A673 (cell line): ENCODE measurements around the gene PRKCB. TPM values are rescaled to one million over a fixed set of nuclear protein-coding genes. Genes with fewer than 3 reads are reported as not detected.

Source experiments
- BruUV-seq: library from RNA; stranded (reverse); fragments of 400-500 nt; replicated peaks from 2 replicates; lab custom pipeline; 2021; lab: Mats Ljungman, UMichigan
- CTCF ChIA-PET: fragments of 300-600 bp; sonication (Branson Sonifier 250); formaldehyde crosslinking; loops from one replicate; lab custom pipeline; 2022; ENCODE audit warnings: antibody characterized with exemption; lab: Charles Lee
- POLR2A ChIA-PET: fragments of 300-600 bp; sonication (Branson Sonifier 250); formaldehyde crosslinking; loops from one replicate; lab custom pipeline; 2022; ENCODE audit warnings: antibody characterized with exemption; ENCODE audit not compliant: low non-redundant PET; lab: Charles Lee
- DNase-seq: peaks from one replicate; pipeline ENCODE4 v3.0.0-alpha.2; 2015; ENCODE audit warnings: low spot score
- H3K27ac ChIP-seq: fragments of 200-600 bp; sonication (generic); 2 replicates; pipeline ENCODE4 v1.5.1; 2016; ENCODE audit warnings: mixed run types, low read depth, mild to moderate bottlenecking, mixed read lengths, antibody characterized with exemption, low read length; ENCODE audit not compliant: poor library complexity, severe bottlenecking
- H3K27me3 ChIP-seq: fragments of 200-600 bp; sonication (generic); replicated peaks from 2 replicates; pipeline ENCODE4 v1.6.1; 2017; ENCODE audit warnings: mixed run types, low read depth, mild to moderate bottlenecking, mixed read lengths, antibody characterized with exemption, low read length; ENCODE audit not compliant: insufficient read depth, poor library complexity
- H3K36me3 ChIP-seq: fragments of 200-600 bp; sonication (generic); 2 replicates; pipeline ENCODE4 v1.6.1; 2016; ENCODE audit warnings: mixed run types, mild to moderate bottlenecking, mixed read lengths, antibody characterized with exemption, low read length; ENCODE audit not compliant: insufficient read depth, poor library complexity, severe bottlenecking
- H3K4me1 ChIP-seq: fragments of 200-600 bp; sonication (generic); 2 replicates; pipeline ENCODE4 v1.6.1; 2017; ENCODE audit warnings: mixed run types, mild to moderate bottlenecking, mixed read lengths, antibody characterized with exemption, low read length; ENCODE audit not compliant: insufficient read depth, poor library complexity, severe bottlenecking
- H3K4me3 ChIP-seq: fragments of 200-600 bp; sonication (generic); 2 replicates; pipeline ENCODE4 v1.5.1; 2016; ENCODE audit warnings: low read depth, mixed run types, mild to moderate bottlenecking, mixed read lengths, low read length; ENCODE audit not compliant: poor library complexity, severe bottlenecking
- H3K9me3 ChIP-seq: fragments of 200-600 bp; sonication (generic); 2 replicates; pipeline ENCODE4 v1.6.1; 2016; ENCODE audit warnings: mixed run types, low read depth, mild to moderate bottlenecking, mixed read lengths, antibody characterized with exemption, low read length; ENCODE audit not compliant: poor library complexity, severe bottlenecking
- EZH2 ChIP-seq: fragments of 200-600 bp; sonication (generic); IDR thresholded peaks from 2 replicates; pipeline ENCODE4 v1.6.1; 2017; ENCODE audit warnings: borderline replicate concordance, low read depth, mild to moderate bottlenecking, mixed read lengths, antibody characterized with exemption, low read length; ENCODE audit not compliant: poor library complexity, severe bottlenecking
- intact Hi-C: fragments of 100-400 bp; cut with micrococcal nuclease; formaldehyde crosslinking; loops from one replicate; pipeline ENCODE4 v1.10.0; 2022; ENCODE audit not compliant: unreplicated experiment
- total RNA-seq: library from RNA; stranded (reverse); gene quantifications from 2 replicates; pipeline ENCODE4 v1.2.3, GENCODE V29; 2021
- TF ChIP-seq, protein P1 (sequence below): fragments of 300-800, 200-600 bp; sonication (generic); conservative IDR thresholded peaks from 2 replicates; pipeline ENCODE4 v1.5.1; 2017; ENCODE audit warnings: low read depth, mild to moderate bottlenecking, antibody characterized with exemption, low read length, moderate library complexity, mixed read lengths

Gene PRKCB
- total RNA-seq, 1 experiment from 2014 or later, result 171 TPM

DNA sequence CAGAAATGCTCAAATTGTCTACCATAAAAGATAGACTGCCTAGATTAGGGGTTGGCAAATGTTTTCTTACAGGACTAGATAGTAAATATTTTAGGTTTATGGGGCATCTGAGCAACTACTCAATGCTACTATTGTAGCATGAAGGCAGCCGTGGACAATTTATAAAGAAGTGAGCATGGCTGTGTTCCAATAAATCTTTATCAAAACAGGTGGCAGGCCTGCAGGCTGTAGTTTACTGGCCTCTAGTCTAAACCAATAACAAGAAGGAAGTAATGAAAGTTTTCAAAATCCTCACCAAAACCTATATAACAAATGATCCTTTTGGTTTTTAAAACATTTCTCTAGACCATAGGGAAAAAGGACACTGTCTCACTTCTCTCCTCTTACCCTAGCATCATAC is 105.2 kb downstream of the PRKCB start:
- Histone ChIP-seq H3K27ac (peak overlapping the region; percentile 79), H3K4me1 (peaks cover 63% of the 10 kb centered on the region), H3K9me3 (no peaks in the 10 kb centered on the region), H3K36me3 (no peaks in the 10 kb centered on the region), H3K27me3 (no peaks in the 10 kb centered on the region), H3K4me3 (no peak overlapping the region)
- no peak for TF ChIP-seq EZH2
- TF ChIP-seq, protein P1, sequence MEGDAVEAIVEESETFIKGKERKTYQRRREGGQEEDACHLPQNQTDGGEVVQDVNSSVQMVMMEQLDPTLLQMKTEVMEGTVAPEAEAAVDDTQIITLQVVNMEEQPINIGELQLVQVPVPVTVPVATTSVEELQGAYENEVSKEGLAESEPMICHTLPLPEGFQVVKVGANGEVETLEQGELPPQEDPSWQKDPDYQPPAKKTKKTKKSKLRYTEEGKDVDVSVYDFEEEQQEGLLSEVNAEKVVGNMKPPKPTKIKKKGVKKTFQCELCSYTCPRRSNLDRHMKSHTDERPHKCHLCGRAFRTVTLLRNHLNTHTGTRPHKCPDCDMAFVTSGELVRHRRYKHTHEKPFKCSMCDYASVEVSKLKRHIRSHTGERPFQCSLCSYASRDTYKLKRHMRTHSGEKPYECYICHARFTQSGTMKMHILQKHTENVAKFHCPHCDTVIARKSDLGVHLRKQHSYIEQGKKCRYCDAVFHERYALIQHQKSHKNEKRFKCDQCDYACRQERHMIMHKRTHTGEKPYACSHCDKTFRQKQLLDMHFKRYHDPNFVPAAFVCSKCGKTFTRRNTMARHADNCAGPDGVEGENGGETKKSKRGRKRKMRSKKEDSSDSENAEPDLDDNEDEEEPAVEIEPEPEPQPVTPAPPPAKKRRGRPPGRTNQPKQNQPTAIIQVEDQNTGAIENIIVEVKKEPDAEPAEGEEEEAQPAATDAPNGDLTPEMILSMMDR, result no peak
- POLR2A ChIA-PET, result no interaction called here
- BruUV-seq, result no TSS peak
- CTCF ChIA-PET, result no interaction called here
- intact Hi-C loops, result no loop called here
- no peak for DNase-seq

DNA sequence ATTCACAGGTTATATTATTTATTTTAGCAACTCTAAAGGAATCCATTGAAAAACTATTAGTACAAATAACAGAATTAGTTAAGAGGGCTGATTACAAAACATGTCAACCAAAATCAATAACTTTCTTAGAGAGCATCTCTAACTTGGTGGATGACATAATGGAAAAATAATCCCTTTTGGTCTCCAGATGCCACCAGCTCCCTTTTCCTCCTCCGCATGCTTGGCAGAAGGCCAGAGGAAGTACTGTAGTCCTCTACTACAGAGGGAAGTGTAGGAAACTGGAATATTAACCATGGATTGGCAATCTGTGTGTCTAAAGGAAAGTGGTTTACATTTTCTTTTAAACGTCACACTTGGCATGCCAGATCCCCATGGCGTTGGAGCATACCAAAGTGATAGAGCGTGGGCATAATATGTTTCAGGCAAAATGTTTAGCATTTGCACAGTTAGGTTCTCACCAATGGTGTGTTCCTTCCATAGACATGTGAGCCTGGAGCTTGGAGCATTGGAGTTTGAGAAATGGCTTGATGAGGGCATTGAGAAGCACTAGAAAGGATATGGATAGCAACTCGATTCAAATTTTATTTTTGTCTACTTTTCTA is 106.3 kb downstream of the PRKCB start:
- TF ChIP-seq EZH2, result no peak
- Histone ChIP-seq H3K27me3 (no peaks in the 10 kb centered on the region), H3K9me3 (no peaks in the 10 kb centered on the region), H3K4me3 (no peak overlapping the region), H3K36me3 (no peaks in the 10 kb centered on the region), H3K27ac (peak overlapping the region; percentile 79), H3K4me1 (peaks cover 68% of the 10 kb centered on the region)
- DNase-seq, result peak; percentile 96
- intact Hi-C loops, result no loop called here
- POLR2A ChIA-PET, result interaction anchor here (0.6 kb wide), 1 partner anchor 39 kb away, joined by 5 read pairs; no protein-coding TSS in a partner anchor
- no TSS peak for BruUV-seq
- CTCF ChIA-PET, result interaction anchor here (0.6 kb wide), 1 partner anchor 41 kb away, joined by 4 read pairs; no protein-coding TSS in a partner anchor

DNA sequence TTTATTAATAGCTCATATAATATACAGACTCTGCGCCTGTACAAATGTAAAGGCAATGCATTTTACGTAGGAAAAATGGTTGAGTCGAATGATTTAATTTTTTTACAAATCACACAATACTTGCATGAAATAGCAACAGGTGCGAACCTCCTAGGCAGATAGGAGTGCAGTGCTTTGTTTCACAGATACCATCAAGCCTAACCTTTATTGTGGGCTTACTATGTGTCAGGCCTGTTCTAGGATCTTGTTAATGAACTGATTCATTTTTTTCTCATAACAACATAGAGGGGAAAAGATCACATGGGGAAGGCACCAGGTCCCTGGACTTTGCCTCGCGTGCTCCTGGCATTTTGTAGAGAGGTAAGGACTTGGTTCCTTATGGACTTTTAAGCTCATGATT is 107.8 kb downstream of the PRKCB start:
- no peak for DNase-seq
- ChIA-PET POLR2A (no interaction called here), CTCF (no interaction called here)
- Histone ChIP-seq H3K4me3 (no peak overlapping the region), H3K9me3 (no peaks in the 10 kb centered on the region), H3K4me1 (peaks cover 78% of the 10 kb centered on the region), H3K27me3 (no peaks in the 10 kb centered on the region), H3K27ac (peak overlapping the region; percentile 56), H3K36me3 (no peaks in the 10 kb centered on the region)
- BruUV-seq, result no TSS peak
- intact Hi-C loops, result no loop called here
- TF ChIP-seq, protein P1, result no peak
- TF ChIP-seq EZH2, result no peak
